Tibial artery (tissue), 4 donors: ENCODE data around the gene PRRC2B.

Experiments
- DNase-seq, 2 donors: peaks; one replicate each; pipeline ENCODE4 v3.0.0-alpha.2; 2019
- H3K27ac ChIP-seq, 2 donors: fragments of 200-600 bp; sonication (generic) in 1 of 2; 1 replicate in 1 of 2; 2 replicates in 1 of 2; pipeline ENCODE4 v1.5.1; 2018 to 2019; ENCODE audit warnings: mild to moderate bottlenecking in 1 of 2
- H3K27me3 ChIP-seq, 2 donors: fragments of 200-600 bp; sonication (generic) in 1 of 2; one replicate each; pipeline versions ENCODE4 v1.5.1 to v1.6.0; 2016 to 2019
- H3K36me3 ChIP-seq, 3 donors: fragments of 200-600 bp; sonication (generic) in 2 of 3; one replicate each; pipeline ENCODE4 v1.5.1; 2016 to 2019; ENCODE audit warnings: mild to moderate bottlenecking in 2 of 3
- H3K4me1 ChIP-seq, 4 donors: fragments of 200-600 bp; sonication (generic) in 2 of 4; 1 replicate in 3 of 4; 2 replicates in 1 of 4; pipeline ENCODE4 v1.5.1; 2016 to 2019
- H3K4me3 ChIP-seq, 2 donors: fragments of 200-600 bp; sonication (generic) in 1 of 2; 1 replicate in 1 of 2; 2 replicates in 1 of 2; pipeline ENCODE4 v1.5.1; 2018 to 2019; ENCODE audit warnings: mild to moderate bottlenecking in 2 of 2
- H3K9me3 ChIP-seq, 3 donors: fragments of 200-600 bp; sonication (generic) in 1 of 3; one replicate each; pipeline ENCODE4 v1.5.1; 2016 to 2019
- CTCF ChIP-seq, 2 experiments: fragments of 200-600 bp in 1 of 2; fragments of 450-650 bp in 1 of 2; IDR thresholded peaks; one replicate each; pipeline ENCODE4 v1.5.1; 2017 to 2019; ENCODE audit warnings: antibody characterized with exemption in 2 of 2, mild to moderate bottlenecking in 1 of 2, moderate library complexity in 1 of 2
- intact Hi-C: fragments of 100-400 bp; cut with DNase I; formaldehyde crosslinking; loops from one replicate; pipeline ENCODE4 v1.15.0; 2023; ENCODE audit warnings: low total_unique reads

PRRC2B gene

GRCh38 chr9:131522257-131523085 is 128.6 kb downstream of the PRRC2B start:
- intact Hi-C loops, result no loop called here
- no peaks in the 10 kb centered on the region for H3K27me3 ChIP-seq
- H3K27ac ChIP-seq, result no peak overlapping the region
- no peaks in the 10 kb centered on the region for H3K9me3 ChIP-seq
- no peak overlapping the region for H3K4me3 ChIP-seq
- TF ChIP-seq CTCF (IDR thresholded peaks at IDR 0.05), result no peak
- no peak for DNase-seq
- no peaks in the 10 kb centered on the region for H3K4me1 ChIP-seq
- H3K36me3 ChIP-seq, result peaks cover 75 to 100% (median 96%) of the 10 kb centered on the region in 3 donors

- DNase-seq, result no peak
- Histone ChIP-seq H3K27ac (no peak overlapping the region), H3K27me3 (no peaks in the 10 kb centered on the region), H3K36me3 (peaks cover 78 to 100% (median 96%) of the 10 kb centered on the region in 3 donors), H3K4me1 (no peaks in the 10 kb centered on the region), H3K9me3 (no peaks in the 10 kb centered on the region), H3K4me3 (no peak overlapping the region)
- intact Hi-C loops, result no loop called here
- TF ChIP-seq CTCF (IDR thresholded peaks at IDR 0.05), result no peak
Measured at GRCh38 chr9:131523086-131523388, 129.2 kb downstream of the PRRC2B start.

- intact Hi-C loops, result no loop called here
- no peak overlapping the region for H3K4me3 ChIP-seq
- H3K9me3 ChIP-seq, result no peaks in the 10 kb centered on the region
- H3K27ac ChIP-seq, result no peak overlapping the region
- no peaks in the 10 kb centered on the region for H3K4me1 ChIP-seq
- no peaks in the 10 kb centered on the region for H3K27me3 ChIP-seq
- no peak for TF ChIP-seq CTCF (IDR thresholded peaks at IDR 0.05)
- no peak for DNase-seq
- H3K36me3 ChIP-seq, result peaks cover 81 to 100% (median 96%) of the 10 kb centered on the region in 3 donors
Measured at GRCh38 chr9:131523451-131524435, 129.9 kb downstream of the PRRC2B start.

- Histone ChIP-seq H3K4me1 (peaks cover 0 to 3% (median 2%) of the 10 kb centered on the region in 4 donors), H3K36me3 (peaks cover 73 to 99% (median 96%) of the 10 kb centered on the region in 3 donors), H3K9me3 (no peaks in the 10 kb centered on the region), H3K27ac (no peak overlapping the region), H3K27me3 (no peaks in the 10 kb centered on the region), H3K4me3 (no peak overlapping the region)
- intact Hi-C loops, result no loop called here
- DNase-seq, result no peak
- TF ChIP-seq CTCF (IDR thresholded peaks at IDR 0.05), result no peak
Measured at GRCh38 chr9:131524665-131525315, 130.9 kb downstream of the PRRC2B start.
